Nephron (organoid): ENCODE results near the gene TRAF1.
A peak's percentile ranks its signal among the peaks of the same experiment; 100 is the strongest.

Source experiments
- H3K27ac Mint-ChIP-seq, 3 experiments: 2 replicates each; pipeline ENCODE4 v1.8.0; 2020; ENCODE audit warnings: mixed read lengths in 3 of 3, mild to moderate bottlenecking in 2 of 3, moderate library complexity in 1 of 3
- H3K27me3 Mint-ChIP-seq: 2 replicates; pipeline ENCODE4 v1.8.0; 2021; ENCODE audit warnings: low read depth, mild to moderate bottlenecking, moderate library complexity, mixed read lengths
- H3K36me3 Mint-ChIP-seq: 2 replicates; pipeline ENCODE4 v1.8.0; 2020; ENCODE audit warnings: low read depth, mixed read lengths
- H3K4me1 Mint-ChIP-seq: 2 replicates; pipeline ENCODE4 v1.8.0; 2020; ENCODE audit warnings: mixed read lengths
- H3K4me3 Mint-ChIP-seq, 3 experiments: 2 replicates each; pipeline ENCODE4 v1.8.0; 2020; ENCODE audit warnings: mild to moderate bottlenecking in 3 of 3, mixed read lengths in 3 of 3, moderate library complexity in 2 of 3
- H3K9me3 Mint-ChIP-seq: 2 replicates; pipeline ENCODE4 v1.8.0; 2020; ENCODE audit warnings: mixed read lengths
- CTCF ChIP-seq, 3 experiments: fragments of 200-600 bp; sonication (generic); IDR thresholded peaks; one replicate each; pipeline ENCODE4 v1.5.0; 2021; ENCODE audit warnings: antibody characterized with exemption in 3 of 3; ENCODE audit not compliant: unreplicated experiment in 3 of 3

The TRAF1 gene

GRCh38 chr9:120940573-120940972 is 14.0 kb upstream of the TRAF1 start:
- peaks cover 76% of the 10 kb centered on the region for H3K4me1 Mint-ChIP-seq
- no peaks in the 10 kb centered on the region for H3K36me3 Mint-ChIP-seq
- H3K9me3 Mint-ChIP-seq: no peaks in the 10 kb centered on the region
- peak overlapping the region; percentile 24 to 65 (median 54) for H3K27ac Mint-ChIP-seq
- no peak for TF ChIP-seq CTCF (IDR thresholded peaks at IDR 0.05; ENCODE audit: unreplicated experiment in 3 of 3)
- no peaks in the 10 kb centered on the region for H3K27me3 Mint-ChIP-seq
- H3K4me3 Mint-ChIP-seq: no peak overlapping the region

- Mint-ChIP-seq H3K9me3 (no peaks in the 10 kb centered on the region), H3K36me3 (no peaks in the 10 kb centered on the region), H3K4me3 (no peak overlapping the region), H3K27me3 (no peaks in the 10 kb centered on the region), H3K27ac (peak overlapping the region; percentile 48 to 95 (median 94)), H3K4me1 (peaks cover 79% of the 10 kb centered on the region)
- TF ChIP-seq CTCF (IDR thresholded peaks at IDR 0.05; ENCODE audit: unreplicated experiment in 3 of 3): no peak
Measured at GRCh38 chr9:120938851-120939250, 12.3 kb upstream of the TRAF1 start.

- peaks cover 86% of the 10 kb centered on the region for H3K4me1 Mint-ChIP-seq
- no peaks in the 10 kb centered on the region for H3K9me3 Mint-ChIP-seq
- H3K27ac Mint-ChIP-seq: peak overlapping the region; percentile 48 to 95 (median 94)
- no peak for TF ChIP-seq CTCF (IDR thresholded peaks at IDR 0.05; ENCODE audit: unreplicated experiment in 3 of 3)
- H3K4me3 Mint-ChIP-seq: peak overlapping the region in 1 of 3 experiments; percentile 4
- no peaks in the 10 kb centered on the region for H3K27me3 Mint-ChIP-seq
- no peaks in the 10 kb centered on the region for H3K36me3 Mint-ChIP-seq
Measured at GRCh38 chr9:120937596-120937995, 11.0 kb upstream of the TRAF1 start.

GRCh38 chr9:120937127-120937526 is 10.5 kb upstream of the TRAF1 start:
- no peak for TF ChIP-seq CTCF (IDR thresholded peaks at IDR 0.05; ENCODE audit: unreplicated experiment in 3 of 3)
- Mint-ChIP-seq H3K36me3 (no peaks in the 10 kb centered on the region), H3K27me3 (no peaks in the 10 kb centered on the region), H3K4me3 (no peak overlapping the region), H3K9me3 (no peaks in the 10 kb centered on the region), H3K4me1 (peaks cover 83% of the 10 kb centered on the region), H3K27ac (peak overlapping the region; percentile 37 to 95 (median 94))

- H3K27ac Mint-ChIP-seq: peak overlapping the region; percentile 37 to 95 (median 94)
- H3K36me3 Mint-ChIP-seq: no peaks in the 10 kb centered on the region
- peak; percentile 12 to 24 (median 13) for TF ChIP-seq CTCF (IDR thresholded peaks at IDR 0.05; ENCODE audit: unreplicated experiment in 3 of 3)
- peak overlapping the region in 1 of 3 experiments; percentile 21 for H3K4me3 Mint-ChIP-seq
- H3K9me3 Mint-ChIP-seq: no peaks in the 10 kb centered on the region
- peaks cover 85% of the 10 kb centered on the region for H3K4me1 Mint-ChIP-seq
- no peaks in the 10 kb centered on the region for H3K27me3 Mint-ChIP-seq
Measured at GRCh38 chr9:120936764-120937122, 10.1 kb upstream of the TRAF1 start.

- Mint-ChIP-seq H3K36me3 (no peaks in the 10 kb centered on the region), H3K27me3 (no peaks in the 10 kb centered on the region), H3K27ac (peak overlapping the region; percentile 23 to 95 (median 94)), H3K4me1 (peaks cover 87% of the 10 kb centered on the region), H3K9me3 (no peaks in the 10 kb centered on the region), H3K4me3 (peak overlapping the region in 1 of 3 experiments; percentile 21)
- TF ChIP-seq CTCF (IDR thresholded peaks at IDR 0.05; ENCODE audit: unreplicated experiment in 3 of 3): peak; percentile 82 to 89 (median 83)
Measured at GRCh38 chr9:120936011-120936763, 9.6 kb upstream of the TRAF1 start.
